ENCODE results near the gene EFCAB12. TPM values are rescaled to one million over a fixed set of nuclear protein-coding genes. Genes with fewer than 3 reads are reported as not detected.

The EFCAB12 gene
- total RNA-seq, 2 donors from 2014 or later = under 0.01 to 1.3 TPM

DNA sequence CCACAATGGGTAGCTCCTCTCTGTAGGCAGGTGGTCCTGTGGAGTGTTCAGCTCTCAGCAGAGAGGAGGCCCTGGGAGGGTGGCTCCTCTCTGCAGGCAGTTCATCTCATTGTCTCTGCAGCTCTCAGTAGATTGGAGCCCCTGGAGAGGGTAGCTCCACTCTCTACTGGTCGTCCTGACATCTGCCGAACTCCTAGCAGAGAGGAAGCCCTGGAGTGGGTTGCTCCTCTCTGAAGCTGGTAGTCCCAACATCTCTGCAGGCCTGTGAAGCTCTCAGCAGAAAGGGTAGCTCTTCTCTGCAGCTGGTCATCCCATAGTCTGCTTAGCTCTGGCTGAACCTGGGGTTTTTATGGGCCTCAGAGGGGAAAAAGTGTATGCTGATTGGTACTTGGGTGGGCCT is 50.8 kb downstream of the EFCAB12 start:
- no peaks in the 10 kb centered on the region for H3K27me3 ChIP-seq
- intact Hi-C loops (cut with DNase I) = no loop called here
- TF ChIP-seq, protein P1, sequence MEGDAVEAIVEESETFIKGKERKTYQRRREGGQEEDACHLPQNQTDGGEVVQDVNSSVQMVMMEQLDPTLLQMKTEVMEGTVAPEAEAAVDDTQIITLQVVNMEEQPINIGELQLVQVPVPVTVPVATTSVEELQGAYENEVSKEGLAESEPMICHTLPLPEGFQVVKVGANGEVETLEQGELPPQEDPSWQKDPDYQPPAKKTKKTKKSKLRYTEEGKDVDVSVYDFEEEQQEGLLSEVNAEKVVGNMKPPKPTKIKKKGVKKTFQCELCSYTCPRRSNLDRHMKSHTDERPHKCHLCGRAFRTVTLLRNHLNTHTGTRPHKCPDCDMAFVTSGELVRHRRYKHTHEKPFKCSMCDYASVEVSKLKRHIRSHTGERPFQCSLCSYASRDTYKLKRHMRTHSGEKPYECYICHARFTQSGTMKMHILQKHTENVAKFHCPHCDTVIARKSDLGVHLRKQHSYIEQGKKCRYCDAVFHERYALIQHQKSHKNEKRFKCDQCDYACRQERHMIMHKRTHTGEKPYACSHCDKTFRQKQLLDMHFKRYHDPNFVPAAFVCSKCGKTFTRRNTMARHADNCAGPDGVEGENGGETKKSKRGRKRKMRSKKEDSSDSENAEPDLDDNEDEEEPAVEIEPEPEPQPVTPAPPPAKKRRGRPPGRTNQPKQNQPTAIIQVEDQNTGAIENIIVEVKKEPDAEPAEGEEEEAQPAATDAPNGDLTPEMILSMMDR (IDR thresholded peaks at IDR 0.05) = no peak
- no peak for TF ChIP-seq POLR2A (IDR thresholded peaks at IDR 0.05)

GRCh38 chr3:129375099-129375498 is 53.3 kb downstream of the EFCAB12 start:
- intact Hi-C loops (cut with DNase I) = no loop called here

More for the DNA sequence above, 50.8 kb downstream of the EFCAB12 start:
- Histone ChIP-seq H3K27ac (no peak overlapping the region), H3K4me1 (no peaks in the 10 kb centered on the region), H3K9me3 (no peaks in the 10 kb centered on the region), H3K4me3 (no peak overlapping the region), H3K36me3 (replicated peaks in 1 of 2; ENCODE audit: insufficient read depth in 1 of 2, low read depth in 2 of 2) (no peaks in the 10 kb centered on the region)
- ATAC-seq (no peak), DNase-seq (no peak)
- WGBS, 2 donors = 89 to 94% methylated on average over 2 of the region's 2 CpGs

GRCh38 chr3:129371041-129371826 is 57.2 kb downstream of the EFCAB12 start:
- intact Hi-C loops (cut with DNase I) = no loop called here

More at GRCh38 chr3:129375099-129375498, 53.3 kb downstream of the EFCAB12 start:
- H3K27me3 ChIP-seq = no peaks in the 10 kb centered on the region
- H3K36me3 ChIP-seq (replicated peaks in 1 of 2; ENCODE audit: insufficient read depth in 1 of 2, low read depth in 2 of 2) = no peaks in the 10 kb centered on the region
- 73 to 76% methylated on average over 5 of the region's 5 CpGs for WGBS, 2 donors
- TF ChIP-seq POLR2A (IDR thresholded peaks at IDR 0.05) = no peak
- TF ChIP-seq, protein P1 (IDR thresholded peaks at IDR 0.05) = no peak
- no peak overlapping the region for H3K4me3 ChIP-seq
- DNase-seq = no peak
- H3K9me3 ChIP-seq = no peaks in the 10 kb centered on the region
- no peak overlapping the region for H3K27ac ChIP-seq
- no peaks in the 10 kb centered on the region for H3K4me1 ChIP-seq
- ATAC-seq = no peak

DNA sequence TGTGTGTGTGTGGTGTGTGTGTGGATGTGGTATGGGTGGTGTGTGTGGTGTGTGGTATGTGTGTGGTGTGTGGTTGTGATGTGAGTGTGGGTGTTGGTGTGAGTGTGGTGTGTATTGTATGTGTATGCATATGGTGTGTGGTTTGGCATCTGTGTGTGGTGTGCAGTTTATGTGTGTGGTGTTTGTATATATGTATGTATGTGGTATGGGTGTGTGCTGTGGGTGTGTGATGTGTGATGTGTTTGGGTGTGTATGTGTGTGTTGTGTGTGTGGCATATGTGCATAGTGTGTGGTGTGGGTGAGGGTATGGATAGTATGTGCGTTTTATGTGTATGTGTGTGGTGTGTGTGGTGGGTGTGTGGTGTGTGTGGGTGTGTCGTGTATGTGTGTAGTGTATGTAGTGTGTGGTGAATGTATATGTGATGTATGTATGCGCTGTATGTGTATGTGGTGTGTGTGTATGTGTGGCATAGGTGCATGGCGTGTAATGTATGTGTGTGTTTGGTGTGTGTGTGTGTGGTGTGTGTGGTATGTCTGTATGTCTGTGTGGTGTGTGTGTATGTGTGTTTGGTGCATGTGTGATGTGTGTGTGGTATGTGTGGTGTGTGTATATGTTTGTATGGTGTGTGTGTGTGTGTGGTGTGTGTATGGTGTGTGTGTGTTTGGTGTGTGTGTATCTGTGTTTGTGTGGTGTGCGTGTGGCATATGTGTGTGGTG is 58.0 kb downstream of the EFCAB12 start:
- H3K9me3 ChIP-seq = no peaks in the 10 kb centered on the region
- H3K4me3 ChIP-seq = no peak overlapping the region
- H3K36me3 ChIP-seq (replicated peaks in 1 of 2; ENCODE audit: insufficient read depth in 1 of 2, low read depth in 2 of 2) = no peaks in the 10 kb centered on the region
- no peaks in the 10 kb centered on the region for H3K27me3 ChIP-seq
- TF ChIP-seq, protein P1 (IDR thresholded peaks at IDR 0.05) = no peak
- TF ChIP-seq POLR2A (IDR thresholded peaks at IDR 0.05) = no peak
- H3K27ac ChIP-seq = no peak overlapping the region
- 76 to 85% methylated on average over 5 of the region's 5 CpGs for WGBS, 2 donors
- no peaks in the 10 kb centered on the region for H3K4me1 ChIP-seq
- intact Hi-C loops (cut with DNase I) = no loop called here
- DNase-seq = no peak
- no peak for ATAC-seq

More at GRCh38 chr3:129371041-129371826, 57.2 kb downstream of the EFCAB12 start:
- TF ChIP-seq, protein P1 (IDR thresholded peaks at IDR 0.05) = no peak
- no peak for TF ChIP-seq POLR2A (IDR thresholded peaks at IDR 0.05)
- H3K4me1 ChIP-seq = no peaks in the 10 kb centered on the region
- no peak overlapping the region for H3K4me3 ChIP-seq
- ATAC-seq (no peak), DNase-seq (no peak)
- no peaks in the 10 kb centered on the region for H3K27me3 ChIP-seq
- H3K9me3 ChIP-seq = no peaks in the 10 kb centered on the region
- no peaks in the 10 kb centered on the region for H3K36me3 ChIP-seq (replicated peaks in 1 of 2; ENCODE audit: insufficient read depth in 1 of 2, low read depth in 2 of 2)
- H3K27ac ChIP-seq = no peak overlapping the region
- 59 to 64% methylated on average over 11 to 20 of the region's 20 CpGs for WGBS, 2 donors

All from body of pancreas (tissue), 4 donors.